HG02973 (cell line): ENCODE measurements around the gene TMEM79.

ENCODE experiments used
- ATAC-seq: cut with Tn5 transposase; IDR thresholded peaks from one replicate; pipeline ENCODE4 v1.9.1; 2021; ENCODE audit warnings: moderate library complexity; ENCODE audit not compliant: unreplicated experiment

Gene TMEM79

GRCh38 chr1:156262461-156263287 lies 21.5 kb upstream of the TMEM79 start:
- ATAC-seq = no peak

- no peak for ATAC-seq
Measured at GRCh38 chr1:156263288-156263655, 20.9 kb upstream of the TMEM79 start.

- ATAC-seq = no peak
Measured at GRCh38 chr1:156266051-156266450, 18.1 kb upstream of the TMEM79 start.

GRCh38 chr1:156268336-156268735 lies 15.8 kb upstream of the TMEM79 start:
- no peak for ATAC-seq

GRCh38 chr1:156270314-156270713 lies 13.8 kb upstream of the TMEM79 start:
- no peak for ATAC-seq

- ATAC-seq = no peak
Measured at GRCh38 chr1:156276532-156276931, 7.6 kb upstream of the TMEM79 start.

- ATAC-seq = no peak
Measured at GRCh38 chr1:156276966-156277381, 7.2 kb upstream of the TMEM79 start.

GRCh38 chr1:156279837-156280236 lies 4.3 kb upstream of the TMEM79 start:
- ATAC-seq = no peak

- peak; percentile 37 for ATAC-seq
Measured at GRCh38 chr1:156281281-156281680, 2.8 kb upstream of the TMEM79 start.

GRCh38 chr1:156281693-156282478 lies 2.2 kb upstream of the TMEM79 start:
- ATAC-seq = no peak

GRCh38 chr1:156282479-156283222 lies 1.5 kb upstream of the TMEM79 start, which contains the start of gene SMG5:
TSS of gene SMG5 (minus strand) at chr1:156282825. CDS start at chr1:156282680, 145 bp downstream.
- ATAC-seq = peak; percentile 70

GRCh38 chr1:156283521-156283920 lies 604 bp upstream of the TMEM79 start:
- no peak for ATAC-seq

- ATAC-seq = no peak
Measured at GRCh38 chr1:156284757-156285156, 632 bp downstream of the TMEM79 start.

- ATAC-seq = no peak
Measured at GRCh38 chr1:156285437-156285836, 1.3 kb downstream of the TMEM79 start.

- no peak for ATAC-seq
Measured at GRCh38 chr1:156286061-156286460, 1.9 kb downstream of the TMEM79 start.

GRCh38 chr1:156289857-156290256 lies 5.7 kb downstream of the TMEM79 start:
- no peak for ATAC-seq

GRCh38 chr1:156291226-156292061 lies 7.3 kb downstream of the TMEM79 start:
- no peak for ATAC-seq

- no peak for ATAC-seq
Measured at GRCh38 chr1:156293098-156293434, 8.9 kb downstream of the TMEM79 start.

GRCh38 chr1:156293895-156294294 lies 9.8 kb downstream of the TMEM79 start:
- no peak for ATAC-seq

GRCh38 chr1:156295391-156295947 lies 11.3 kb downstream of the TMEM79 start, which contains the start of gene GLMP:
TSS of gene GLMP (minus strand) at chr1:156295679. CDS start at chr1:156295645, 34 bp downstream.
- no peak for ATAC-seq
